Measurements from ENCODE around the gene REM2.

- TF ChIP-seq CTCF (IDR thresholded peaks at IDR 0.05; ENCODE audit: low read depth, low read length, poor library complexity, severe bottlenecking) (no peak), EZH2phosphoT487 (IDR thresholded peaks at IDR 0.05; ENCODE audit: borderline replicate concordance, low read length) (no peak)
Measured at GRCh38 chr14:22882064-22882463, 958 bp upstream of the REM2 start.

Measured in DOHH2 (cell line).